AG04449 (cell line): Measurements from ENCODE around the gene NHS.

Experiments used
- CTCF ChIA-PET: fragments of 350-600 bp; formaldehyde crosslinking; extraction: SDS; loops from one replicate; lab custom pipeline; 2021; ENCODE audit warnings: antibody characterized with exemption; lab: Yijun Ruan, JAX
- POLR2A ChIA-PET: fragments of 400-600, 350-600 bp; formaldehyde crosslinking; extraction: SDS; loops from one replicate; lab custom pipeline; 2020; ENCODE audit warnings: antibody characterized with exemption, inconsistent platforms; lab: Yijun Ruan, JAX
- DNase-seq: peaks from one replicate; pipeline ENCODE4 v3.0.0-alpha.2; 2010; ENCODE audit warnings: low read depth, low spot score
- H3K4me3 ChIP-seq: 2 replicates; pipeline ENCODE4 v1.5.1; 2011; ENCODE audit warnings: low read depth, mild to moderate bottlenecking, control low read depth, low read length
- TF ChIP-seq, protein P1 (sequence below): IDR thresholded peaks from one replicate; pipeline ENCODE4 v1.5.1; 2011; ENCODE audit warnings: mild to moderate bottlenecking, moderate library complexity, low read length, control low read depth, inconsistent platforms; ENCODE audit not compliant: insufficient read depth; ENCODE audit errors: missing control alignments

NHS gene

DNA sequence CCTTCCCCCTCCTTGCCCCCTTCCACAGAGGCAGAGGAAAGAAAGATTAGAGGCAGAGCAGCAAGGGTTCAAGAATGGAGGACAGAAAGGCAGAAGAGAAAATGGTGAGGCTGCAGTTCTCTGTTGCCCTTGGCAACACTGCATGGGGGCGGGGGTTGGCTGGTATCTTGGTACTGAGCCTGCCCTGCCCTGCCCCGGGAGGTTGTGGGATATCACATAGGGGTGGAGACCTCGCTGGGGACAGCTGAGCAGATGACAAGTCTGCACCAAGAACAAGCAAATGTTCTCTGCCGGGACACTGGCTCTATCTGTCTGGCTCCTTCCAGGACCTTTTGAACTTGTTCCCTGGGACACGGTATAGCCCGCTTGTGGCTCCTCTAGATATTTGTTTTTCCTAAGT lies 39.8 kb downstream of the NHS start:
- CTCF ChIA-PET = no interaction called here
- DNase-seq = no peak
- POLR2A ChIA-PET = no interaction called here
- no peak overlapping the region for H3K4me3 ChIP-seq
- TF ChIP-seq, protein P1, sequence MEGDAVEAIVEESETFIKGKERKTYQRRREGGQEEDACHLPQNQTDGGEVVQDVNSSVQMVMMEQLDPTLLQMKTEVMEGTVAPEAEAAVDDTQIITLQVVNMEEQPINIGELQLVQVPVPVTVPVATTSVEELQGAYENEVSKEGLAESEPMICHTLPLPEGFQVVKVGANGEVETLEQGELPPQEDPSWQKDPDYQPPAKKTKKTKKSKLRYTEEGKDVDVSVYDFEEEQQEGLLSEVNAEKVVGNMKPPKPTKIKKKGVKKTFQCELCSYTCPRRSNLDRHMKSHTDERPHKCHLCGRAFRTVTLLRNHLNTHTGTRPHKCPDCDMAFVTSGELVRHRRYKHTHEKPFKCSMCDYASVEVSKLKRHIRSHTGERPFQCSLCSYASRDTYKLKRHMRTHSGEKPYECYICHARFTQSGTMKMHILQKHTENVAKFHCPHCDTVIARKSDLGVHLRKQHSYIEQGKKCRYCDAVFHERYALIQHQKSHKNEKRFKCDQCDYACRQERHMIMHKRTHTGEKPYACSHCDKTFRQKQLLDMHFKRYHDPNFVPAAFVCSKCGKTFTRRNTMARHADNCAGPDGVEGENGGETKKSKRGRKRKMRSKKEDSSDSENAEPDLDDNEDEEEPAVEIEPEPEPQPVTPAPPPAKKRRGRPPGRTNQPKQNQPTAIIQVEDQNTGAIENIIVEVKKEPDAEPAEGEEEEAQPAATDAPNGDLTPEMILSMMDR = no peak

DNA sequence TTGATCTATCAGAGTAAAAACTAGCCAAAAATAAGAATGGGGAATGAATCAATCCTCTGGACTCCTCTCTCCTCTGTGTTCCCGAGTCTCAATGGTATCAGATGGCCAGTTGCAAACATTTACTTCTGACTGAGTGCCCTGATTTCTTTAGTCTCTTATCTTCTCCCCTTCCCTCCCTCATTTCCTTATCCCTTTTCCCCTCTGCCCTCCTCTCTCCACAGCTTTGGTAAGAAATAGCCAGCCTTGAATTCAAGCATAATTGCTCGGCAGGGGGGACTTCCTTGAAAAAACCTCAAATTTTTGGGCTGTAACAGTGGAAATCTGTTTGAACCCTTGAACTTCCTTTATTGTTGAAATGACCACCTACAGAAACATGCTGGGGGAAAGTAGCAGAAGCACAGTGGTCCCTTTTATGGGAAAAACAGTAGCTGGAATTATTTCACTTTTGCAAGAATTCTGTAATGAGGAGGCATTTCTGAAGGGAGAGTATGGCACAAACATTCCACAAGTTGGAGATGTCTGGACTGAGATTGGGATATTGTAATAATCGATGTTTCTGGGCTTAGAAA lies 40.3 kb downstream of the NHS start:
- ChIA-PET CTCF (no interaction called here), POLR2A (no interaction called here)
- TF ChIP-seq, protein P1 = no peak
- H3K4me3 ChIP-seq = no peak overlapping the region
- DNase-seq = no peak

DNA sequence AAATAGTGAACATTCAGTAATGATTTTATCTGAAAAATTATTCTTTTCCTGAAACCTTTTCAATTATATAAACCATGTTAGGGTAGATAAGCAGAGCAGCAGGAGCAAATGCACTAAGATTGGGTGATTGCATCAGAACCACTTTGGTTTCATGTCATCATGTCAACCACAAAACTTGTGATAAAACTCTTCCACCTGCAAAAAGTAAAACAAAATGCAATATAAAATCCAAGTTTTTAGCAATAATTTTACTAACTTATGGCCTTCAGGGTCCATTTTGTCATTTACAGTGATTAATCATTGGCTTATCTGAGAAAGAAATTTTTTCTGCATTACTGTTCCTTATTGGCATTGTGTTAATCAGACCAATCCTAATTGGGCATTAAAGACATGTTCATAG lies 42.4 kb downstream of the NHS start:
- CTCF ChIA-PET = no interaction called here
- TF ChIP-seq, protein P1 = no peak
- POLR2A ChIA-PET = no interaction called here
- H3K4me3 ChIP-seq = no peak overlapping the region
- DNase-seq = no peak

DNA sequence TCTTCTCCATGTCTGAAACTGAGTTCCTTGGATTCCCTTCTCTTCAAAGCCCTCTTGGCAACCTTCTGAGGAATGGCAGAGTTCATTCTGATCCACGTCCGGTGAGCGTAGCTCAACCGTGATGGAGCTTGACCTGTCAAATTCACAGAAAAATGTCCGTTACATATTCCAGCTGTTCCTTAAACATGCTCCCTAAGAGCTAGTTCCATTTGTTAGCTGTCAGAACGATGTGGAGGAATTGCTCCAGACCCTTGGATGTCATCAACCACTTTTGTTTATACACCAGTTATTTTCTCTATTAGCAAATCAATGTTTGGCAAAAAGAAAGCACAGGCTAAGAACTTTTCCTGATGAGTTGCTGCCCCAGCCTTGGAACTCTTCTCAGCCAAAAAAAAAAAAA lies 50.1 kb downstream of the NHS start:
- ChIA-PET CTCF (no interaction called here), POLR2A (no interaction called here)
- H3K4me3 ChIP-seq = no peak overlapping the region
- DNase-seq = no peak
- TF ChIP-seq, protein P1 = no peak

DNA sequence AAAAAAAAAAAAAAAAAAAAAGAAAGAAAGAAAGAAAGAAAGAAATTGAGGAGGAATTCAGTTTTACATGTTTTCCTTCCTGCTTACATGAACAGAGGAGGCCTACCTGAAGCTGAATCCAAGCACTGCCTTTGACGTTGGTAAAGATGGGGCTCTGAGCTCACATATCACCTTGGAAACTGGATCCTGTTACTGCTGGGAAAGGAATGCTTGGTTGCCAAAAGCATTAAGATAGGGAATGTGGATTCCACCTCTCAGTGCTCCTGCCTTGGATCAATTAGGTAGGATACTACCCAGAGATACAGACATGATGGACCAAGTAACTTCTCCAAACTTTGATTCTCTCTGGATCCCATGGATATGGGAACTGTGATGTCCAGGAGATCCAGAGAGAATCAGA lies 50.6 kb downstream of the NHS start:
- CTCF ChIA-PET = no interaction called here
- no peak overlapping the region for H3K4me3 ChIP-seq
- no peak for DNase-seq
- POLR2A ChIA-PET = no interaction called here
- TF ChIP-seq, protein P1 = no peak

DNA sequence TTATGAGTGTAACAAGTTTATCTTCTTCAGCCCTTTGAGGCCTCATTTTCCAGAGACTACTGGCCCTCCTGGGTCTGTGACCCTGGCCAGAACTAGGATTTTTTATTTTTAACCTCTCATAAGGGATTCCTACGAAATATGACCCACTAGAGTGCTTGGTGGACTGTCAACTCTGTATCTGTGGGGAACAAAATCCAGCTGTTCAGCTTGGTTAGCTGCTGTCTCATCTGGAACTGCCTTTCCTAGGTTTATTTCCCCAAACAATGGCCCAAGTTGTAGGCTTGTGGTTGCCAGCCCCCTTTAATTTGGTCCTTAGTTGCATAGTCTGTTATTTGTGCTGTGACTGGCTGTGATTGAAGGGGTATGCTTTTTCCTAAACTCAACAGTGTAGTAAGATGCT lies 56.2 kb downstream of the NHS start:
- TF ChIP-seq, protein P1 = no peak
- ChIA-PET POLR2A (no interaction called here), CTCF (no interaction called here)
- no peak for DNase-seq
- H3K4me3 ChIP-seq = no peak overlapping the region
